K562 (cell line): ENCODE data around the gene GJC2. TPM values are rescaled to one million over a fixed set of nuclear protein-coding genes. Genes with fewer than 3 reads are reported as not detected.

Experiments used
- HDGF ChIP-seq: fragments of 450-650 bp; IDR thresholded peaks from 2 replicates; pipeline ENCODE4 v1.6.1; 2016
- MNT ChIP-seq, 2 experiments: fragments of 450-650 bp; conservative IDR thresholded peaks; 2 replicates each; pipeline ENCODE4 v1.6.1; 2017; ENCODE audit warnings: mild to moderate bottlenecking in 2 of 2, moderate library complexity in 2 of 2
- SREBF1 ChIP-seq: fragments of 150-350 bp; IDR thresholded peaks from 2 replicates; pipeline ENCODE4 v1.6.1; 2014; ENCODE audit warnings: antibody characterized with exemption, low read depth, low read length, borderline replicate concordance
- SRSF1 ChIP-seq: fragments of 200-400 bp; formaldehyde crosslinking; IDR thresholded peaks from 2 replicates; pipeline ENCODE4 v1.6.1; 2017; ENCODE audit warnings: mild to moderate bottlenecking, low read depth, low read length, moderate library complexity
- polyA plus RNA-seq, 8 experiments: library from polyadenylated mRNA; depleted of rRNA in 4 of 8; stranded (reverse) in 5 of 8; unstranded in 3 of 8; fragments of >200 nt; fragmentation: Nextera tagmentation in 2 of 8; fragmentation: Illumina TruSeq in 1 of 8; extraction: Ambion mirVana in 2 of 8; extraction: Trizol in 1 of 8; gene quantifications; 2 replicates each; pipeline versions ENCODE4 v1.2.1 to v1.2.3, GENCODE V29; 2011 to 2014; ENCODE audit warnings: inconsistent platforms in 1 of 8, missing spikeins in 1 of 8
- total RNA-seq, 7 experiments: library from RNA; depleted of rRNA in 6 of 7; stranded (reverse); fragments of >200 nt in 6 of 7; fragmentation: Illumina TruSeq in 2 of 7; extraction: Trizol in 2 of 7; gene quantifications; 2 replicates each; pipeline versions ENCODE4 v1.2.1 to v1.2.3, GENCODE V29; 2011 to 2021; ENCODE audit warnings: low replicate concordance in 1 of 7
- TF ChIP-seq, protein P1 (sequence below): sonication (generic); formaldehyde crosslinking; IDR thresholded peaks from 2 replicates; pipeline ENCODE4 v1.8.0; 2022; ENCODE audit warnings: mild to moderate bottlenecking, missing genetic modification reagents
- TF ChIP-seq, protein P2 (sequence below): sonication (generic); formaldehyde crosslinking; IDR thresholded peaks from 2 replicates; pipeline ENCODE4 v1.9.0; 2022; ENCODE audit warnings: mild to moderate bottlenecking, missing genetic modification reagents

Gene GJC2
- total and polyA plus RNA-seq, 9 of the 15 experiments (the other 6 are each of a cell fraction or from before 2014, with no cell fraction given) = 0.03 to 0.62 (median 0.11) TPM; not detected in 2

DNA sequence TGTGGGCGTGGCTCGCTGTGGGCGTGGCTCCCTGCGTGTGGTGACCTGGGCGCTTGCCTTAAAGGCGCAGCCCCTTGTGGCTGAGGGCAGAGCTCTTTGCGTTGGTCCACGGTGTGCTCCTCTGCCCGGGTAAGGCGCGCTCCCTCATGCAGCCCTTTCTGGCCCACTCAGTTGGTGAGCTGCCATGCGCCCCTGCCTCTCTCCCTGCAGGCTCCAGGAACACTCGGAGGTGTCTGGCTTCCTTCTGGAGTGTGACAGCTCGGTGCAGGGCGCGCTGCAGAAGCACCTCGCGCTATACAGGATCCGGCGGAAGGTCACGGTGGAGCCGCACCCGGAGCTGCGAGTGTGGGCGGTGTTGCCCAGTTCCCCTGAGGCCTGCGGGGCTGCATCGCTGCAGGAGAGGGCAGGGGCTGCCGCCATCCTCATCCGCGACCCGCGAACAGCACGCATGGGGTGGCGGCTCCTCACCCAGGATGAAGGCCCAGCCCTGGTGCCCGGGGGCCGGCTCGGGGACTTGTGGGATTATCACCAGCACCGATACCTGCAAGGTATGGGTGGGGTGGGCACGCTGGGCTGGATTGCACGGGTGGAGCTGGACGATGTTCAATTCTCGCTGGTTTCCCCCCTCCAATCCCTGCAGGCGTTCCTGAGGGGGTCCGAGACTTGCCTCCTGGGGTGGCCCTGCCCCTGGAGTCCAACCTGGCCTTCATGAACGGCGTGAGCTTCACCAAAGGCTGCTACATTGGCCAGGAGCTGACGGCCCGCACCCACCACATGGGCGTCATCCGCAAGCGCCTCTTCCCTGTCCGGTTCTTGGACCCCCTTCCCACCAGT lies 25.0 kb downstream of the GJC2 start (continued):
- TF ChIP-seq, protein P1, sequence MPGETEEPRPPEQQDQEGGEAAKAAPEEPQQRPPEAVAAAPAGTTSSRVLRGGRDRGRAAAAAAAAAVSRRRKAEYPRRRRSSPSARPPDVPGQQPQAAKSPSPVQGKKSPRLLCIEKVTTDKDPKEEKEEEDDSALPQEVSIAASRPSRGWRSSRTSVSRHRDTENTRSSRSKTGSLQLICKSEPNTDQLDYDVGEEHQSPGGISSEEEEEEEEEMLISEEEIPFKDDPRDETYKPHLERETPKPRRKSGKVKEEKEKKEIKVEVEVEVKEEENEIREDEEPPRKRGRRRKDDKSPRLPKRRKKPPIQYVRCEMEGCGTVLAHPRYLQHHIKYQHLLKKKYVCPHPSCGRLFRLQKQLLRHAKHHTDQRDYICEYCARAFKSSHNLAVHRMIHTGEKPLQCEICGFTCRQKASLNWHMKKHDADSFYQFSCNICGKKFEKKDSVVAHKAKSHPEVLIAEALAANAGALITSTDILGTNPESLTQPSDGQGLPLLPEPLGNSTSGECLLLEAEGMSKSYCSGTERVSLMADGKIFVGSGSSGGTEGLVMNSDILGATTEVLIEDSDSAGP (CRISPR knock-in tag) = peak; percentile 98
- TF ChIP-seq SRSF1 = no peak
- TF ChIP-seq SREBF1 = no peak
- TF ChIP-seq, protein P2, sequence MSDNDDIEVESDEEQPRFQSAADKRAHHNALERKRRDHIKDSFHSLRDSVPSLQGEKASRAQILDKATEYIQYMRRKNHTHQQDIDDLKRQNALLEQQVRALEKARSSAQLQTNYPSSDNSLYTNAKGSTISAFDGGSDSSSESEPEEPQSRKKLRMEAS = peak; percentile 71; the same call in 1 of the 2 replicates
- TF ChIP-seq HDGF = 0 out of 2 replicates have a peak, but pooled peaks have one; percentile 66
- peak in 1 of 2 experiments; percentile 57; a peak in 1 of 4 replicates for TF ChIP-seq MNT (conservative IDR thresholded peaks at IDR 0.05)
